GM19193 (cell line): Measurements from ENCODE around the gene PTCH2.

Experiments used
- POLR2A ChIP-seq: IDR thresholded peaks from 4 replicates; pipeline ENCODE4 v1.6.1; 2011; ENCODE audit not compliant: insufficient read depth, insufficient read length; ENCODE audit errors: extremely low read depth

PTCH2 gene

GRCh38 chr1:44842862-44843655 is at the start of gene PTCH2:
TSS of gene PTCH2 (minus strand) at chr1:44843253. CDS start at chr1:44842932, 321 bp downstream.
- TF ChIP-seq POLR2A = no peak

- TF ChIP-seq POLR2A = no peak
Measured at GRCh38 chr1:44890007-44890406, 47.0 kb upstream of the PTCH2 start.

GRCh38 chr1:44885406-44885805 is 42.4 kb upstream of the PTCH2 start:
- TF ChIP-seq POLR2A = no peak

GRCh38 chr1:44884746-44885145 is 41.7 kb upstream of the PTCH2 start:
- TF ChIP-seq POLR2A = no peak

- TF ChIP-seq POLR2A = no peak
Measured at GRCh38 chr1:44881011-44881632, 38.1 kb upstream of the PTCH2 start.

GRCh38 chr1:44874155-44874554 is 31.1 kb upstream of the PTCH2 start:
- TF ChIP-seq POLR2A = no peak

GRCh38 chr1:44870096-44870495 is 27.0 kb upstream of the PTCH2 start:
- TF ChIP-seq POLR2A = no peak

- no peak for TF ChIP-seq POLR2A
Measured at GRCh38 chr1:44867801-44868200, 24.7 kb upstream of the PTCH2 start.

- TF ChIP-seq POLR2A = no peak
Measured at GRCh38 chr1:44862829-44863401, 19.9 kb upstream of the PTCH2 start.

- no peak for TF ChIP-seq POLR2A
Measured at GRCh38 chr1:44860891-44861425, 17.9 kb upstream of the PTCH2 start.

GRCh38 chr1:44860331-44860730 is 17.3 kb upstream of the PTCH2 start:
- no peak for TF ChIP-seq POLR2A

- no peak for TF ChIP-seq POLR2A
Measured at GRCh38 chr1:44857446-44857845, 14.4 kb upstream of the PTCH2 start.

GRCh38 chr1:44855742-44856141 is 12.7 kb upstream of the PTCH2 start:
- TF ChIP-seq POLR2A = no peak

- TF ChIP-seq POLR2A = no peak
Measured at GRCh38 chr1:44854970-44855369, 11.9 kb upstream of the PTCH2 start.

- no peak for TF ChIP-seq POLR2A
Measured at GRCh38 chr1:44853201-44853600, 10.1 kb upstream of the PTCH2 start.

GRCh38 chr1:44851308-44851707 is 8.3 kb upstream of the PTCH2 start:
- TF ChIP-seq POLR2A = no peak
